K562 (cell line): ENCODE data around the gene HDAC6. TPM values are rescaled to one million over a fixed set of nuclear protein-coding genes. Genes with fewer than 3 reads are reported as not detected.

ENCODE experiments used
- BDP1 ChIP-seq: IDR thresholded peaks from 3 replicates; pipeline ENCODE4 v1.6.1; 2011; ENCODE audit not compliant: insufficient read length, insufficient read depth
- CCAR2 ChIP-seq: fragments of 200-400 bp; formaldehyde crosslinking; IDR thresholded peaks from 2 replicates; pipeline ENCODE4 v1.6.1; 2017; ENCODE audit warnings: mild to moderate bottlenecking, low read depth, low read length
- ELF1 ChIP-seq: fragments of 200-800 bp; sonication (Bioruptor generic); IDR thresholded peaks from 2 replicates; pipeline ENCODE4 v1.6.1; 2016; ENCODE audit warnings: missing genetic modification characterization, missing compliant biosample characterization
- KAT7 ChIP-seq: sonication (generic); formaldehyde crosslinking; IDR thresholded peaks from 2 replicates; pipeline ENCODE4 v1.8.0; 2022; ENCODE audit warnings: missing genetic modification reagents, mild to moderate bottlenecking, borderline replicate concordance
- MCM2 ChIP-seq: fragments of 450-650 bp; IDR thresholded peaks from 2 replicates; pipeline ENCODE4 v1.6.1; 2017; ENCODE audit warnings: low read depth, mild to moderate bottlenecking
- MIER1 ChIP-seq: fragments of 450-650 bp; IDR thresholded peaks from 2 replicates; pipeline ENCODE4 v1.6.1; 2016; ENCODE audit warnings: antibody characterized with exemption, mild to moderate bottlenecking, low read depth
- NR2C1 ChIP-seq, 2 experiments: fragments of 450-650 bp; IDR thresholded peaks; 2 replicates each; pipeline ENCODE4 v1.6.1; 2017; ENCODE audit warnings: mild to moderate bottlenecking in 2 of 2, antibody characterized with exemption in 1 of 2, inconsistent platforms in 1 of 2, missing compliant biosample characterization in 1 of 2, missing genetic modification characterization in 1 of 2
- PHTF2 ChIP-seq: fragments of 250-450 bp; sonication (Bioruptor Pico); IDR thresholded peaks from 2 replicates; pipeline ENCODE4 v1.5.0; 2021; ENCODE audit warnings: mild to moderate bottlenecking
- RBM14 ChIP-seq: fragments of 200-400 bp; formaldehyde crosslinking; IDR thresholded peaks from 2 replicates; pipeline ENCODE4 v1.6.1; 2018; ENCODE audit warnings: low read depth, mild to moderate bottlenecking, low read length, moderate library complexity, borderline replicate concordance; ENCODE audit not compliant: insufficient read depth
- TCF3 ChIP-seq: sonication (generic); formaldehyde crosslinking; IDR thresholded peaks from 2 replicates; pipeline ENCODE4 v1.4.0; 2020; ENCODE audit warnings: mild to moderate bottlenecking, missing genetic modification reagents
- TCF7 ChIP-seq: sonication (generic); IDR thresholded peaks from 2 replicates; pipeline ENCODE4 v1.6.1; 2016; ENCODE audit warnings: antibody characterized with exemption, borderline replicate concordance
- ZNF197 ChIP-seq: fragments of 200-800 bp; sonication (Bioruptor generic); IDR thresholded peaks from 2 replicates; pipeline ENCODE4 v1.6.1; 2016; ENCODE audit warnings: low read depth, missing genetic modification characterization, missing compliant biosample characterization
- ZNF311 ChIP-seq: fragments of 250-450 bp; sonication (Bioruptor Pico); IDR thresholded peaks from 2 replicates; pipeline ENCODE4 v1.4.0; 2020; ENCODE audit warnings: mild to moderate bottlenecking, moderate library complexity
- polyA plus RNA-seq, 8 experiments: library from polyadenylated mRNA; depleted of rRNA in 4 of 8; stranded (reverse) in 5 of 8; unstranded in 3 of 8; fragments of >200 nt; fragmentation: Nextera tagmentation in 2 of 8; fragmentation: Illumina TruSeq in 1 of 8; extraction: Ambion mirVana in 2 of 8; extraction: Trizol in 1 of 8; gene quantifications; 2 replicates each; pipeline versions ENCODE4 v1.2.1 to v1.2.3, GENCODE V29; 2011 to 2014; ENCODE audit warnings: inconsistent platforms in 1 of 8, missing spikeins in 1 of 8
- total RNA-seq, 7 experiments: library from RNA; depleted of rRNA in 6 of 7; stranded (reverse); fragments of >200 nt in 6 of 7; fragmentation: Illumina TruSeq in 2 of 7; extraction: Trizol in 2 of 7; gene quantifications; 2 replicates each; pipeline versions ENCODE4 v1.2.1 to v1.2.3, GENCODE V29; 2011 to 2021; ENCODE audit warnings: low replicate concordance in 1 of 7
- TF ChIP-seq, protein P1 (sequence below), 2 experiments: fragments of 450-650 bp; IDR thresholded peaks; 2 replicates each; pipeline ENCODE4 v1.6.1; 2016; ENCODE audit warnings: mild to moderate bottlenecking in 2 of 2, borderline replicate concordance in 1 of 2, low read depth in 1 of 2, moderate library complexity in 1 of 2
- TF ChIP-seq, protein P2 (sequence below): fragments of 450-650 bp; IDR thresholded peaks from 2 replicates; pipeline ENCODE4 v1.6.1; 2016; ENCODE audit warnings: borderline replicate concordance
- TF ChIP-seq, protein P3 (sequence below): fragments of 250-450 bp; sonication (Bioruptor Pico); IDR thresholded peaks from 2 replicates; pipeline ENCODE4 v1.5.0; 2022; ENCODE audit warnings: mild to moderate bottlenecking

The HDAC6 gene
- total and polyA plus RNA-seq, 9 of the 15 experiments (the other 6 are each of a cell fraction or from before 2014, with no cell fraction given): 29.9 to 101 (median 71.2) TPM

DNA sequence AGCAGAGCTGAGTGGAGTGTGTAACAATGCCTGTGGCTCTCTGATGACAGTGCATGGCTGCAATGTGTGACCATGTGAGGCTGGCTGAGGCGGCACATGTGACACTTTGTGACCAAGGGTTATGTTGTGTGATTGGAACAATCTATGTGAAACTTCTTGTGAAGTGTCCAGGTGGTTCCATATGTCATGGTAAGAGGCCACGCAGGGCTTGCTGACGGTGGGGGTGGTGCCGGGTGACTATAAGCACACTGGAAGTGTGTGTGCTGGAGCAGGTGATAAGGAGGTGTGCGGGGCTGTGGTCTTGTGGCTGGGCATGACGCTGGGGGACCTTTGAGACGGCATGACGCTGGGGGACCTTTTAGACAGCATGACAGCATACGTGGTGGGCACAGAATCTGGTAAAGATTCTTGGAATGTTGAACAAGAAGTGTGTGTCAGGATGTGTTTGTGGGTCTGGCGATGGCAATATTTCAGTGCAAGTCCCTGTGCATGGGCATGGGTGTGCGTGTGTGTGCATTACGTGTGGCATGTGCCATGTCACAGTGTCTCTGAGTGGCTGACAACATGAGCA, 7.4 kb upstream of the HDAC6 start (continued):
- TF ChIP-seq, protein P1, sequence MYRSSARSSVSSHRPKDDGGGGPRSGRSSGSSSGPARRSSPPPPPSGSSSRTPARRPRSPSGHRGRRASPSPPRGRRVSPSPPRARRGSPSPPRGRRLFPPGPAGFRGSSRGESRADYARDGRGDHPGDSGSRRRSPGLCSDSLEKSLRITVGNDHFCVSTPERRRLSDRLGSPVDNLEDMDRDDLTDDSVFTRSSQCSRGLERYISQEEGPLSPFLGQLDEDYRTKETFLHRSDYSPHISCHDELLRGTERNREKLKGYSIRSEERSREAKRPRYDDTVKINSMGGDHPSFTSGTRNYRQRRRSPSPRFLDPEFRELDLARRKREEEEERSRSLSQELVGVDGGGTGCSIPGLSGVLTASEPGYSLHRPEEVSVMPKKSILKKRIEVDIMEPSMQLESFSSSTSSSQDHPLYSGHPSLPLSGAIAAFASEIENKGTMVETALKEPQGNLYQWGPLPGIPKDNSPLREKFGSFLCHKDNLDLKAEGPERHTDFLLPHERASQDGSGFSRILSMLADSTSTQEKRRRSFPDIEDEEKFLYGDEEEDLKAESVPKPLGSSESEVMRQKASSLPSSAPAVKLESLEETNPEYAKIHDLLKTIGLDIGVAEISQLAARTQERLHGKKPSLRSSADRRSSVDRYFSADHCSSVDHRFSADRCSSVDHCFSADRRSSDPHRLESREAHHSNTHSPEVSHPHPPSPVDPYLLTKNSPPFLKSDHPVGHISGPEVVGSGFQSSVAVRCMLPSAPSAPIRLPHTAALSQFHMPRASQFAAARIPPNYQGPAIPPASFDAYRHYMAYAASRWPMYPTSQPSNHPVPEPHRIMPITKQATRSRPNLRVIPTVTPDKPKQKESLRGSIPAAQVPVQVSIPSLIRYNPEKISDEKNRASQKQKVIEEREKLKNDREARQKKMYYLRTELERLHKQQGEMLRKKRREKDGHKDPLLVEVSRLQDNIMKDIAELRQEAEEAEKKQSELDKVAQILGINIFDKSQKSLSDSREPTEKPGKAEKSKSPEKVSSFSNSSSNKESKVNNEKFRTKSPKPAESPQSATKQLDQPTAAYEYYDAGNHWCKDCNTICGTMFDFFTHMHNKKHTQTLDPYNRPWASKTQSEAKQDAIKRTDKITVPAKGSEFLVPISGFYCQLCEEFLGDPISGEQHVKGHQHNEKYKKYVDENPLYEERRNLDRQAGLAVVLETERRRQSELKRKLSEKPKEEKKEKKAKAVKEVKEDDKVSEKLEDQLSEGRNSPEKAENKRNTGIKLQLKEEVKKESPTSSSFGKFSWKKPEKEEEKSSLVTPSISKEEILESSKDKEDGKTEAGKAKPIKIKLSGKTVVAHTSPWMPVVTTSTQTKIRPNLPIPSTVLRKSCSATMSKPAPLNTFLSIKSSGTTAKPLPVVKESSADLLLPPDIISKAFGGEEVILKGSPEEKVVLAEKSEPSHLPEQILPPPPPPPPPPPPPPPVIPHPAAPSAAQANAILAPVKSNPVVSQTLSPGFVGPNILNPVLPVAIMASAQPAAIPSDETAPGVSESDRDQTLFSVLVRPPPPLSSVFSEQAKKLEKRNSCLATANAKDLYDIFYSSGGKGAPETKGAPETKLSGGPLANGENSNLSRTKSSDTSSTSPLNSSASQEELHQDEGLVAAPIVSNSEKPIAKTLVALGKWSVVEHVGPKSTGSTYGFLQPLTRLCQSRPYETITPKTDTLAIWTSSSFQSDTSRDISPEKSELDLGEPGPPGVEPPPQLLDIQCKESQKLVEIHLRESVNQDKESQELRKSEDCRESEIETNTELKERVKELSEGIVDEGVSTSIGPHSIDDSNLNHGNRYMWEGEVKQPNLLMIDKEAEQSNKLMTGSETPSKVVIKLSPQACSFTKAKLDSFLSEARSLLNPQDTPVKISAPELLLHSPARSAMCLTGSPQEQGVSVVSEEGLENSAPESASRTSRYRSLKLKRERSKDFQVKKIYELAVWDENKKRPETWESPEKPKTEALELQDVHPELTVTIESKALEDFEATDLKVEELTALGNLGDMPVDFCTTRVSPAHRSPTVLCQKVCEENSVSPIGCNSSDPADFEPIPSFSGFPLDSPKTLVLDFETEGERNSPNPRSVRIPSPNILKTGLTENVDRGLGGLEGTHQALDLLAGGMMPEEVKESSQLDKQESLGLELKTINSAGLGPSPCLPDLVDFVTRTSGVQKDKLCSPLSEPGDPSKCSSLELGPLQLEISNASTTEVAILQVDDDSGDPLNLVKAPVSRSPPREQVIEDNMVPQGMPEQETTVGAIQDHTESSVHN (IDR thresholded peaks at IDR 0.05; ENCODE audit: borderline replicate concordance in 1 of 2, low read depth in 1 of 2): no peak
- TF ChIP-seq MCM2 (no peak), ZNF311 (CRISPR knock-in tag) (no peak), ZNF197 (CRISPR knock-in tag) (no peak), BDP1 (no peak), PHTF2 (CRISPR knock-in tag) (no peak), ELF1 (tag) (no peak), TCF3 (peak; percentile 84), TCF7 (no peak), KAT7 (CRISPR knock-in tag) (peak; percentile 8; the same call in 1 of the 2 replicates), RBM14 (no peak), NR2C1 (IDR thresholded peaks at IDR 0.05) (no peak), NR2C1 (tag; IDR thresholded peaks at IDR 0.05) (no peak), CCAR2 (no peak), MIER1 (no peak)
- TF ChIP-seq, protein P2, sequence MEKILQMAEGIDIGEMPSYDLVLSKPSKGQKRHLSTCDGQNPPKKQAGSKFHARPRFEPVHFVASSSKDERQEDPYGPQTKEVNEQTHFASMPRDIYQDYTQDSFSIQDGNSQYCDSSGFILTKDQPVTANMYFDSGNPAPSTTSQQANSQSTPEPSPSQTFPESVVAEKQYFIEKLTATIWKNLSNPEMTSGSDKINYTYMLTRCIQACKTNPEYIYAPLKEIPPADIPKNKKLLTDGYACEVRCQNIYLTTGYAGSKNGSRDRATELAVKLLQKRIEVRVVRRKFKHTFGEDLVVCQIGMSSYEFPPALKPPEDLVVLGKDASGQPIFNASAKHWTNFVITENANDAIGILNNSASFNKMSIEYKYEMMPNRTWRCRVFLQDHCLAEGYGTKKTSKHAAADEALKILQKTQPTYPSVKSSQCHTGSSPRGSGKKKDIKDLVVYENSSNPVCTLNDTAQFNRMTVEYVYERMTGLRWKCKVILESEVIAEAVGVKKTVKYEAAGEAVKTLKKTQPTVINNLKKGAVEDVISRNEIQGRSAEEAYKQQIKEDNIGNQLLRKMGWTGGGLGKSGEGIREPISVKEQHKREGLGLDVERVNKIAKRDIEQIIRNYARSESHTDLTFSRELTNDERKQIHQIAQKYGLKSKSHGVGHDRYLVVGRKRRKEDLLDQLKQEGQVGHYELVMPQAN: peak; percentile 50; the same call in 1 of the 2 replicates
- TF ChIP-seq, protein P3, sequence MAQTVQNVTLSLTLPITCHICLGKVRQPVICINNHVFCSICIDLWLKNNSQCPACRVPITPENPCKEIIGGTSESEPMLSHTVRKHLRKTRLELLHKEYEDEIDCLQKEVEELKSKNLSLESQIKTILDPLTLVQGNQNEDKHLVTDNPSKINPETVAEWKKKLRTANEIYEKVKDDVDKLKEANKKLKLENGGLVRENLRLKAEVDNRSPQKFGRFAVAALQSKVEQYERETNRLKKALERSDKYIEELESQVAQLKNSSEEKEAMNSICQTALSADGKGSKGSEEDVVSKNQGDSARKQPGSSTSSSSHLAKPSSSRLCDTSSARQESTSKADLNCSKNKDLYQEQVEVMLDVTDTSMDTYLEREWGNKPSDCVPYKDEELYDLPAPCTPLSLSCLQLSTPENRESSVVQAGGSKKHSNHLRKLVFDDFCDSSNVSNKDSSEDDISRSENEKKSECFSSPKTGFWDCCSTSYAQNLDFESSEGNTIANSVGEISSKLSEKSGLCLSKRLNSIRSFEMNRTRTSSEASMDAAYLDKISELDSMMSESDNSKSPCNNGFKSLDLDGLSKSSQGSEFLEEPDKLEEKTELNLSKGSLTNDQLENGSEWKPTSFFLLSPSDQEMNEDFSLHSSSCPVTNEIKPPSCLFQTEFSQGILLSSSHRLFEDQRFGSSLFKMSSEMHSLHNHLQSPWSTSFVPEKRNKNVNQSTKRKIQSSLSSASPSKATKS (CRISPR knock-in tag): no peak
